Cortex of kidney (tissue), 1 donor: Measurements from ENCODE around the gene IMMT.
"Not testable (repeated sequence)": the region's sequence is repeated elsewhere in the genome, so short reads cannot be mapped to it uniquely, and the experiment has no call there.

ENCODE experiments used
- DNase-seq: peaks from one replicate; lab custom pipeline; 2025; lab: John Stamatoyannopoulos, UW

IMMT gene

GRCh38 chr2:86195055-86195807, at the start of gene IMMT:
Gene IMMT, minus strand, starts transcription at chr2:86195462. Its CDS starts 80 bp downstream, at chr2:86195382.
- peak; percentile 42 for DNase-seq

- DNase-seq: not testable (repeated sequence)
These were observed 49.5 kb upstream of the IMMT start for GRCh38 chr2:86244781-86245180.

- DNase-seq: no peak
These were observed 48.9 kb upstream of the IMMT start for GRCh38 chr2:86243950-86244733.

- no peak for DNase-seq
These were observed 48.0 kb upstream of the IMMT start for GRCh38 chr2:86243272-86243671.

- no peak for DNase-seq
These were observed 46.3 kb upstream of the IMMT start for GRCh38 chr2:86241611-86242010.

GRCh38 chr2:86240251-86240650, 45.0 kb upstream of the IMMT start:
- no peak for DNase-seq

GRCh38 chr2:86239745-86240144, 44.5 kb upstream of the IMMT start:
- no peak for DNase-seq

GRCh38 chr2:86239326-86239725, 44.1 kb upstream of the IMMT start:
- no peak for DNase-seq

- DNase-seq: no peak
These were observed 43.1 kb upstream of the IMMT start for GRCh38 chr2:86238354-86238753.

- DNase-seq: no peak
These were observed 41.9 kb upstream of the IMMT start for GRCh38 chr2:86237172-86237571.

GRCh38 chr2:86235196-86235980, 40.1 kb upstream of the IMMT start:
- DNase-seq: no peak

GRCh38 chr2:86234563-86235131, 39.4 kb upstream of the IMMT start:
- no peak for DNase-seq

GRCh38 chr2:86233436-86233835, 38.2 kb upstream of the IMMT start:
- DNase-seq: no peak

- DNase-seq: no peak
These were observed 37.6 kb upstream of the IMMT start for GRCh38 chr2:86232910-86233309.

- no peak for DNase-seq
These were observed 37.1 kb upstream of the IMMT start for GRCh38 chr2:86232373-86232784.

GRCh38 chr2:86231680-86232372, 36.6 kb upstream of the IMMT start:
- DNase-seq: no peak

GRCh38 chr2:86230961-86231360, 35.7 kb upstream of the IMMT start:
- no peak for DNase-seq

GRCh38 chr2:86229221-86229620, 34.0 kb upstream of the IMMT start:
- no peak for DNase-seq

- not testable (repeated sequence) for DNase-seq
These were observed 33.3 kb upstream of the IMMT start for GRCh38 chr2:86228574-86228973.

- no peak for DNase-seq
These were observed 32.4 kb upstream of the IMMT start for GRCh38 chr2:86227685-86228084.
